HAP-1 (cell line): Measurements from ENCODE around the gene INPP5E.
"Not testable (repeated sequence)": the region's sequence is repeated elsewhere in the genome, so short reads cannot be mapped to it uniquely, and the experiment has no call there.

Experiments used
- DNase-seq, 2 experiments: peaks; one replicate each; pipeline ENCODE4 v3.0.0-alpha.2; 2016 to 2020; ENCODE audit warnings: low spot score in 2 of 2
- H3K27me3 ChIP-seq: fragments of 250-450 bp; sonication (Bioruptor Pico); 2 replicates; pipeline ENCODE4 v1.5.1; 2020; ENCODE audit warnings: low read depth, mild to moderate bottlenecking, moderate library complexity
- H3K36me3 ChIP-seq: fragments of 250-450 bp; sonication (Bioruptor Pico); replicated peaks from 2 replicates; pipeline ENCODE4 v1.5.1; 2020; ENCODE audit warnings: mild to moderate bottlenecking
- H3K4me1 ChIP-seq: fragments of 250-450 bp; sonication (Bioruptor Pico); 2 replicates; pipeline ENCODE4 v1.5.1; 2020; ENCODE audit warnings: mild to moderate bottlenecking
- H3K4me3 ChIP-seq: fragments of 250-450 bp; sonication (Bioruptor Pico); 2 replicates; pipeline ENCODE4 v1.5.1; 2020; ENCODE audit warnings: mild to moderate bottlenecking, moderate library complexity
- H3K9me3 ChIP-seq: fragments of 250-450 bp; sonication (Bioruptor Pico); 2 replicates; pipeline ENCODE4 v1.5.1; 2020; ENCODE audit warnings: mild to moderate bottlenecking, moderate library complexity
- in situ Hi-C: fragments of 300-500 bp; cut with MboI; formaldehyde crosslinking; loops from 3 replicates; pipeline ENCODE4 v1.14.3; 2020; ENCODE audit warnings: low sequenced_read_pairs, inconsistent platforms, mixed read lengths

The INPP5E gene

DNA sequence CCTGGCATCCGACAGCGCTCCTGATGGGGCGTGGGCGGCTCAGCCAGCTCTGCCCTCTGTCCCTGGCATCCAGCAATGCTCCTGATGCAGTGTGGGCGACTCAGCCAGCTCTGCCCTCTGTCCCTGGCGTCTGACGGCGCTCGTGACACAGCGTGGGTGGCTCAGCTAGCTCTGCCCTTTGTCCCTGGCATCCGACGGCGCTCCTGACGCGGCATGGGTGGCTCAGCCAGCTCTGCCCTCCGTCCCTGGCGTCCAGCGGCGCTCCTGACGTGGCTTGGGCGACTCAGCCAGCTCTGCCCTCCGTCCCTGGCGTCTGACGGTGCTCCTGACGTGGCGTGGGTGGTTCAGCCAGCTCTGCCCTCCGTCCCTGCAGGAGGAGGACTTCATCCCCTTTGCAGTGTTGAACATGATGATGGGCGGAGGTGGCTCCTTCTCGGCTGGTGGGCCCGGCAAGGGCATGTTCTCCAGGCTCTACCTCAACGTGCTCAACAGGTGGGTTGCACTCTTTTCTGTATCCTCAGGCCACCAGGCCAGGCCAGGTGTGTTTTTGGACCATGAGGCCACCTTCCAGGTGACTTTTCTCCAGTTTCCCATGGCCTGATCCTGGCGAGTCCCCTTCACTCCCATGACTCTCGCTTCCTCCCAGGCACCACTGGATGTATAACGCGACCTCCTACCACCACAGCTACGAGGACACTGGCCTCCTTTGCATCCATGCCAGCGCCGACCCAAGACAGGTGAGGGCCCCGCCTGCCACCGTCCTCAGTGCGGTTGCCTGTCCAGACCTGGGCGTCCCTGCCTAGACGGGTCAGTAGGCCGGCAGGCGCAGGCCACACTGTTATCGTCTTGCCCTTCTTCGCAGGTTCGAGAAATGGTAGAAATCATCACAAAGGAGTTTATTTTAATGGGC is 21.2 kb downstream of the INPP5E start:
- in situ Hi-C loops, result no loop called here
- Histone ChIP-seq H3K4me3 (no peak overlapping the region), H3K9me3 (no peaks in the 10 kb centered on the region), H3K27me3 (no peaks in the 10 kb centered on the region), H3K4me1 (no peaks in the 10 kb centered on the region), H3K36me3 (peaks cover 82% of the 10 kb centered on the region)
- no peak for DNase-seq

DNA sequence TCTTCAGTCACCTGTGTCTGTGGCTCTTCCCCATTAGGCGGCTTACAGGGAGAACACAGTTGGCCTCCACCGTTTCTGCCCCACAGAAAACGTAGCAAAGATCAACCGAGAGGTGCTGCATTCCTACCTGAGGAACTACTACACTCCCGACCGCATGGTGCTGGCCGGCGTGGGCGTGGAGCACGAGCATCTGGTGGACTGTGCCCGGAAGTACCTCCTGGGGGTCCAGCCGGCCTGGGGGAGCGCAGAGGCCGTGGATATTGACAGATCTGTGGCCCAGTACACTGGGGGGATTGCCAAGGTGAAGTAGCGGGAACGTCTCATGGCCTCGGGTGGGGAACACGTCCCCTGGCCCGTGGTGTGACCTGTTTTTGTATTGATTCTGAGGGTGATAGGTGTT is 22.7 kb downstream of the INPP5E start:
- H3K27me3 ChIP-seq, result no peaks in the 10 kb centered on the region
- no peak for DNase-seq
- no peak overlapping the region for H3K4me3 ChIP-seq
- H3K9me3 ChIP-seq, result no peaks in the 10 kb centered on the region
- H3K4me1 ChIP-seq, result peaks cover 6% of the 10 kb centered on the region; the same call in 1 of the 2 replicates
- peaks cover 82% of the 10 kb centered on the region for H3K36me3 ChIP-seq
- in situ Hi-C loops, result no loop called here

DNA sequence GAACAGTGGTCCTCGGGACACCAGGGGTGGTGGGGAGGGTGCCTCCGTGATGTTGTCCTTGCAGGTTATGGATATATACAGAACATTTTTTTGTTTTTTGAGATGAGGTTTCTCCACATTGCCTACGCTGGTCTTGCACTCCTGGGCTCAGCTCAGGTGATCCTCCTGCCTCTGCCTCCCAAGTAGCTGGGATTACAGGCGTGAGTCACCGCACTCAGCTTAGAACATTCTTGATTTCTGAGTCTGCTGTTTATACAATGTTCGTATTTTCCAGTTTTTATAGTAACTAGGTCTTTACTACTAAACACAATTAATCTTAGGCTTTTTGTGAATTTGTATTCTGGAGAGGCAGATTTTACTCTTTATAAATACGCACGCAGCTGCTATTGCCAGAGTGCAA is 23.2 kb downstream of the INPP5E start:
- in situ Hi-C loops, result no loop called here
- Histone ChIP-seq H3K4me3 (no peak overlapping the region), H3K9me3 (no peaks in the 10 kb centered on the region), H3K4me1 (peaks cover 11% of the 10 kb centered on the region; the same call in 1 of the 2 replicates), H3K36me3 (peaks cover 81% of the 10 kb centered on the region), H3K27me3 (no peaks in the 10 kb centered on the region)
- no peak for DNase-seq

DNA sequence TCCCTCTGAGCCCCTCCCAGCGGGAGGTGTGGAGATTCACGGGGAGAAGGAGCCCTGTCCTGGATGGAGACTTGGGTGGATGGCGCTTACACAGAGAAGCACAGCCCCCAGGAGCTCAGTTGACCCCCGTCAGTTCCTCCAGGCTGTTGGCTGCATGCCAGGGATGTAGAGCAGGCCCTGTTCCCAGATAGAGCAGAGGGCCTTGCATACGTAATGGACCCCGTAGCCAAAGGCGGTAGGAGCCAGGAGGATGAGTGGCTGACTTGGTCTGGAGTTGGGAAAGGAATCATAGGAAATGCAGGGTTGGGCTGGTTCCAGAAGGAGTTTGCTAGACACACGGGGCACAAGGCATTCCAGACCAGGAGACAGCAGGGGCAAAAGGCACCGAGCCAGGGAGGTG is 26.7 kb downstream of the INPP5E start:
- in situ Hi-C loops, result no loop called here
- Histone ChIP-seq H3K27me3 (no peaks in the 10 kb centered on the region), H3K4me1 (peaks cover 21% of the 10 kb centered on the region), H3K9me3 (no peaks in the 10 kb centered on the region), H3K36me3 (peaks cover 71% of the 10 kb centered on the region), H3K4me3 (no peak overlapping the region)
- no peak for DNase-seq

DNA sequence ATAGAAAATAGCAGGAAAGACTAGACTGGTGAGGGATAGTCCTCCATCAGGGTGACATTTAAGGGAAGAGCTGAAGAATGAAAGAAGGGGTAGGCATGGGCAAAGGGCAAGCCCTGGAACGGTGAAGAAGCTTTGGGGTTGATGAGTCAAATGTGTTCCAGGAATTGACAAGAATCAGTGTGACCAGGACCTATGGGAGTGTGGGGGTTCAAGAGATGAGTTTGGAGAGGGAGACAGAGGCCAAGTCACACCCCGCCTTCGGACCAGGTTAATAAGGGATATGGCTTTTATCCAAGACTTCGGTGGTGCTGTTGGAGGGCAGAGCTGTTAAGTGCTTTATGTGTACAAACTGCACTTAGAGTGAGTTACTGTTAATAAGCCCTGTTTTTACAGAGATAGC is 28.3 kb downstream of the INPP5E start:
- Histone ChIP-seq H3K27me3 (no peaks in the 10 kb centered on the region), H3K36me3 (peaks cover 73% of the 10 kb centered on the region), H3K4me3 (peak overlapping the region; percentile 99), H3K4me1 (peaks cover 21% of the 10 kb centered on the region), H3K9me3 (no peaks in the 10 kb centered on the region)
- no peak for DNase-seq
- in situ Hi-C loops, result no loop called here

DNA sequence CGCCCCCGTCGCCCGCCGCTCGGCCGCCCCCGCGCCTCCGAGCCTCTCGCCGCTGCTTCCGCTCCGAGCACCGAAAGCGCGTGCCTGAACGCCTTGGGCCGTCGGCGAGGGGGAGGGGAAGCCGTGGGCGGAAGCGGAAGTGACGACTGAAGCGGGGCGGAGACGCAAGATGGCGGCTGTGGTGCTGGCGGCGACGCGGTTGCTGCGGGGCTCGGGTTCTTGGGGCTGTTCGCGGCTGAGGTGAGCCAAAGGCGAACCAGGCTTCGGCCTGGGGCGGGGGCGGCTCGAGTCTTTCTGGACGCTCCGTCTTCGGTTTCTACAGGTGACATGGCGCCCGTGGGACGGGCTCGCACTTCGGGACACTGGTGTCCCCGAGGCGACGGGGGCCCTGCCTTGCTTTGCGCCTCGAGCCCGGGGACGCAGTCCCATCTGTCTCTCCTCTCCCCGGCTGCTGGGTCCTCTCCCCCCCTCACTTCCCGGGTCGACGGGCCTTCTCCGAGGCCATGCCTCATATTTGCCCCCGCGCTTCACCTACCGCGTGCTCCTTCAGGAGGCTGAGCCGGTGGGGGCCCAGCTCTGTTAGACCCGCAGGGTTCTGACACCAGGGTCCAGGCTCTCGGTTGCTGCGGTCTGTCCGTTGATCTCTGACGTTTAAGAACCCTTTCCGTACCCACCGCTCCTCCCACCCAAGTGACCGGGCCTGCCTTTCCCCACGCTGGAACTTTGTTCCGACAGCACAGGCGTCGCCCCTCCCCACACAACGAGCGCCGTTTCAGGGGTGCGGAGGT is 29.0 kb downstream of the INPP5E start, which contains the start of the genes ENTR1 and PMPCA:
TSS of gene ENTR1 (minus strand) at position 115 of the 788 bp plus-strand sequence. CDS start 217 bp downstream, outside the sequence.
TSS of gene PMPCA (plus strand) at position 159 of the 788 bp plus-strand sequence. CDS start at position 170, 11 bp downstream.
- H3K9me3 ChIP-seq, result no peaks in the 10 kb centered on the region
- peaks cover 21% of the 10 kb centered on the region for H3K4me1 ChIP-seq
- H3K36me3 ChIP-seq, result peaks cover 73% of the 10 kb centered on the region
- H3K4me3 ChIP-seq, result peak within 1 kb of the TSS; percentile 99
- in situ Hi-C loops, result no loop called here
- DNase-seq, result peak; percentile 67 to 94
- no peaks in the 10 kb centered on the region for H3K27me3 ChIP-seq

DNA sequence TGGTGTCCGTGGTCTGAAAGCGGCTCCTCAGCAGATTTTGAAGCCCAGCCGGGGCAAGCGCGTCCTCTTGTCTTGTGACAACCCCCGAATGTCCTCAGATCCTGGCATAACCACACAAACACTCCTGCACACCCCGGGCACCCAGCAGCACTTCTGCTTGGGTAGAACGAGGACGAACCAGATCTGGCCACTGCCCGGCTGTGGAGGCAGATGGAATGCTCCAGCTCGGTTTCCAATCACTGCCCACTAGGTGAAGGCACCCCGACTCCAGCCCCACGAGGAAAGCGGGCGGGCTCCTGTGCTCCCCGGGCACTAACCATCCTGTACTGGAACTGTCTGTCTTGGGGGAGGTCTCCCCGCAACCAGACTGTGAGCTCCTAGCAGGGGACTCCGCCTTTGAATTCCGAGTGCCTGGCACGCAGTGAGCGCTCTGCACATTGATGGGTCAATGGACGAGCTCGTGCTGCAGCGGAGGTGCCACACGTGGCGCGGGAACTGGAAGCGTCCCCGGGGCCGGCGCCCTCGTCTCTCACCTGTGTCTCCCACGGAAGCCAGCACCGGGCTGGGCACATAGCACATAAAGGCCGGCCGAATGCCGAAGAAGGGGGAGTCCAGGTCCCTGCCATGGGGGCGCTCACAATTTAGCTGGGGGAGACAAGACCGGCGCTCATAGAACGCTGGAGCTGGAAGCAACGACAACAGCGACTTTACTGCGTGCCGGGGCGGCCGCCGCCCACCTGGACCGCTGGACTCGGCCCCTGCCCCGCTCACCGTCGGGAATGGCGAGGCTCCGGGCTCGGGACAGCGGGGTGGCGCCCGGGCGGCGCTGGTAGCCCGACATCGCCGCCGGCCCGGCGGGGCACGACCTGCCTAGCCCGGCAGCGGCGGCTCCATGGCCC is 29.8 kb downstream of the INPP5E start:
- DNase-seq, result peak in 1 of 2 experiments; percentile 54
- in situ Hi-C loops, result no loop called here
- peaks cover 73% of the 10 kb centered on the region for H3K36me3 ChIP-seq
- no peaks in the 10 kb centered on the region for H3K27me3 ChIP-seq
- no peaks in the 10 kb centered on the region for H3K9me3 ChIP-seq
- H3K4me1 ChIP-seq, result peaks cover 21% of the 10 kb centered on the region
- H3K4me3 ChIP-seq, result peak overlapping the region; percentile 99

DNA sequence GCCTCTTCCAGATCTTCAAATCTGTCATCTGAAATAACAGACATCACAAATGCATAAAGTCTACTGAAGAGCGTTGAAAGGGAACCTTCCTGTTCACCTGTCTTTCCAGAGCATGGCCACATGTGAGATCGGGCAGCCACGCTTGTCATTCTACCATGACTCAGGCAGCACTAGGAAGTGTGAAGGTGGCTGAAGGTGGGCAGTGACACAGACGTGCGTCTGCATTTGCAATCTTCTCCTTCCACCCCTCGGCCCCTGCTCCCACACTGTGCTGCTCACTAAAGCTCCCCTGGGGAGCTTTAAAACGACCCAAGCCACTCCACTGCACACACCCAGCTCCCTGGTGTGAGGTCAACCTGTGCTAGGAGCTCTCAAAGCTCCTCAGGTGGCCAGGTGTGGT is 31.7 kb downstream of the INPP5E start:
- in situ Hi-C loops, result no loop called here
- H3K27me3 ChIP-seq, result no peaks in the 10 kb centered on the region
- H3K4me1 ChIP-seq, result peaks cover 21% of the 10 kb centered on the region
- no peak overlapping the region for H3K4me3 ChIP-seq
- H3K36me3 ChIP-seq, result peaks cover 67% of the 10 kb centered on the region
- H3K9me3 ChIP-seq, result no peaks in the 10 kb centered on the region
- DNase-seq, result no peak

DNA sequence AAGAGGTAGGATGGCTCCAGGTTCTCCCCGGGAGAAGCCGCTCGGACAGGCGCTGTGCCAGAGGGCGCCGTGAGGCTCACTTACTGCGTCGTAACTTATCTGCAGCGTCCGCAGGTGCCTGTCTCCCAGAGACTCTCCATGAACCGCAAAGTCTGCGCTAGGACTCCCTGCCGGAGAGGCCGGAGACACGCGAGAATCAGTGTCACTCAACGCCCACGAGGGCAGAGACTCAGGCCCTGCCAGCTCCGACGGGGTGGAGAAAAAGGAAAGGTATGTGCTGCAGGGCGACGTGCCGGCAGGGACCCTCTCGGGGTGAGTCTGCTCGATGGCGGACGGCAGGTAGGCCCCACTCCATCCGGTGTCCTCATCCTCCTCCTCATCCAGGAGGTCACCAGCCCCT is 32.6 kb downstream of the INPP5E start:
- H3K4me3 ChIP-seq, in situ Hi-C loops, H3K27me3 ChIP-seq, H3K9me3 ChIP-seq, DNase-seq: not testable (repeated sequence)
- Histone ChIP-seq H3K36me3 (peaks cover 59% of the 10 kb centered on the region), H3K4me1 (peaks cover 15% of the 10 kb centered on the region)

DNA sequence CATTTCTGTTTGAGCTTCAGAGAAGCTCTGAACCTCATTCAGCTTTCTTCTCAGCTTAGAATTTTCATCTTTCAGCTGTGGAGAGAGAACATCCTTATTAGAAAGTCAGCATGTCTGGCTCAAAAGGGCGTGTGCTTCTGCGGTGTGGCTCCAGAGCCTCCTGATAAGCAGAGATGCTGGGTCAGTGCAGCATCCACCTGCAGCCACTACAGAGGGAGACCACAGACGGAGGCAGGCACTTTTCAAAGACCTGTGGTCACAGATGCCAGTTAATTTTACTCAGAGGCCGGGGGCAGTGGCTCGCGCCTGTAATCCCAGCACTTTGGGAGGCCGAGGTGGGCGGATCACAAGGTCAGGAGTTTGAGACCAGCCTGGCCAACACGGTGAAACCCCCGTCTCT is 33.7 kb downstream of the INPP5E start:
- H3K36me3 ChIP-seq, result peaks cover 61% of the 10 kb centered on the region
- in situ Hi-C loops, result not testable (repeated sequence)

DNA sequence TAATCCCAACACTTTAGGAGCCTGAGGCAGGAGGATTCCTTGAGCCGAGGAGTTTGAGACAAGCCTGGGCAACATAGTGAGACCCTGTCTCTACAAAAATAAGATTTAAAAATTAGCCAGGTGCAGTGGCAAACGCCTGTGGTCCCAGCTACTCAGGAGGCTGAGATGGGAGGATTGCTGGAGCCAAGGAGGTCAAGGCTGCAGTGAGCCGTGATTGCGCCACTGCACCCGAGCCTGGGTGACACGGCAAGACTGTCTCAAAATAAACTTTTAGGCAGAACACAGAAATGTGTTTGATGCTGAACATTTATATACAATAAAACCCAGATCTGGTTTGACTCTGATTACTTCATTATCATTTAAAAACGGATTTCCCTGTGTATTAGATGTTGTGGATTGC is 34.2 kb downstream of the INPP5E start:
- Histone ChIP-seq H3K9me3 (no peaks in the 10 kb centered on the region), H3K36me3 (peaks cover 61% of the 10 kb centered on the region), H3K27me3 (no peaks in the 10 kb centered on the region), H3K4me3 (no peak overlapping the region), H3K4me1 (peaks cover 9% of the 10 kb centered on the region)
- no peak for DNase-seq
- in situ Hi-C loops, result no loop called here

More for the DNA sequence above, 33.7 kb downstream of the INPP5E start:
- H3K27me3 ChIP-seq, H3K4me3 ChIP-seq, DNase-seq, H3K9me3 ChIP-seq, H3K4me1 ChIP-seq: not testable (repeated sequence)

DNA sequence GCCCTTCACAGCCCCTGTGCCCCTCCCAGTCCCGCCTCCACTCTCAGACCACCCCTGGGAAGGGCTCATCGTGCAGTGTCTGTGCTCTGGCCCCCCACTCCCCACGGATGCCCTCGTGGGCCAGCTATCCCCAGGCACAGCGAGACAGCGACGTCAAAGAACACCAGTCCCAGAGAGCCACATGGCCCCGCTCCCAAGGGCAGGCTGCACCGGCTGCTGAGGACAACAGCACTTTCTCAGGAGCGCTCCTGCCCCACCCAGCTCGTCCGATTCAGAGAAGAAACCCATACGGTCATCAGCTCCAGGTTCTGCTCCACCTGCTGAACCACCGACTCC is 34.9 kb downstream of the INPP5E start:
- no peak for DNase-seq
- peaks cover 61% of the 10 kb centered on the region for H3K36me3 ChIP-seq
- H3K27me3 ChIP-seq, result no peaks in the 10 kb centered on the region
- H3K9me3 ChIP-seq, result no peaks in the 10 kb centered on the region
- H3K4me3 ChIP-seq, result no peak overlapping the region
- peaks cover 12% of the 10 kb centered on the region for H3K4me1 ChIP-seq
- in situ Hi-C loops, result no loop called here
